ENCODE results near the gene TDRD12.

GRCh38 chr19:32767951-32768679 lies 48.5 kb downstream of the TDRD12 start:
- no peak for TF ChIP-seq CTCF (IDR thresholded peaks at IDR 0.05)
- TF ChIP-seq POLR2A (IDR thresholded peaks at IDR 0.05), result no peak

All from body of pancreas (tissue), 4 donors.